RPMI8226 (cell line): Measurements from ENCODE around the gene IL17A.
A peak's percentile ranks its signal among the peaks of the same experiment; 100 is the strongest.

Source experiments
- DNase-seq: peaks from one replicate; pipeline ENCODE4 v3.0.0-alpha.2; 2015

IL17A gene

GRCh38 chr6:52186075-52186474 is at the start of gene IL17A:
TSS of gene IL17A (plus strand) at chr6:52186375. CDS start at chr6:52186432, 57 bp downstream.
- DNase-seq, result no peak

GRCh38 chr6:52136934-52137467 is 49.2 kb upstream of the IL17A start:
- no peak for DNase-seq

GRCh38 chr6:52138284-52138683 is 47.9 kb upstream of the IL17A start:
- DNase-seq, result no peak

- no peak for DNase-seq
Observed at GRCh38 chr6:52139985-52140680, 46.0 kb upstream of the IL17A start.

- no peak for DNase-seq
Observed at GRCh38 chr6:52141596-52141995, 44.6 kb upstream of the IL17A start.

- DNase-seq, result no peak
Observed at GRCh38 chr6:52142556-52142955, 43.6 kb upstream of the IL17A start.

GRCh38 chr6:52143551-52143950 is 42.6 kb upstream of the IL17A start:
- no peak for DNase-seq

- no peak for DNase-seq
Observed at GRCh38 chr6:52144196-52145076, 41.7 kb upstream of the IL17A start.

GRCh38 chr6:52146851-52147445 is 39.2 kb upstream of the IL17A start:
- no peak for DNase-seq

- no peak for DNase-seq
Observed at GRCh38 chr6:52149076-52149475, 37.1 kb upstream of the IL17A start.

- DNase-seq, result no peak
Observed at GRCh38 chr6:52149949-52150348, 36.2 kb upstream of the IL17A start.

GRCh38 chr6:52152070-52152423 is 34.1 kb upstream of the IL17A start:
- no peak for DNase-seq

- no peak for DNase-seq
Observed at GRCh38 chr6:52152711-52153160, 33.4 kb upstream of the IL17A start.

GRCh38 chr6:52154381-52154780 is 31.8 kb upstream of the IL17A start:
- no peak for DNase-seq

- DNase-seq, result peak; percentile 89
Observed at GRCh38 chr6:52155791-52156576, 30.2 kb upstream of the IL17A start.

GRCh38 chr6:52157301-52157941 is 28.8 kb upstream of the IL17A start:
- no peak for DNase-seq

- DNase-seq, result no peak
Observed at GRCh38 chr6:52160472-52161104, 25.6 kb upstream of the IL17A start.

GRCh38 chr6:52161689-52162438 is 24.3 kb upstream of the IL17A start:
- DNase-seq, result no peak

GRCh38 chr6:52162940-52163908 is 23.0 kb upstream of the IL17A start:
- peak; percentile 47 for DNase-seq
